ENCODE measurements around the gene FNDC5.

Gene FNDC5

DNA sequence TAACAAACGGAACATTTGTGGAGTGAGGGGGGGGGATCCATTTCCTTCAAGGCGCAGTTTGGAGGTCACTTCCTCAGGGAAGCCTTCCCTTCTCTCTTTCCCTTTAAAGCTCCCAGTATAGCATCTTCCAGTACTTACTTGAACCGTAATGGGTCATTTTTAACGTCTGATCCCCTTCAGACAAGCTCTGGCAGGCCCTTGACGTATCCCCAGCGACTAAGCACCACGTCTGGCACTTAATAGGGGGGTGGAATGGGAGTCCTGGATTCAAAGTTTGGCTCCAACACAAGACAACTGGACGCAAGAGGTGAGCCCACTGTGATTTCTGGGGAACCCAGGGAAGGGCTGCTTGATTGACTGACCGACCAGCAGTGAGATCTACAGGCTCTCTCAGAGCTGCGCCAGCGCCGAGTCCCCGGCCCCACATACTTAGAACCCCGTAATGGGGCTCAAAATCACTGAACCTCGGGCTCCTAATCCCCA, 54.0 kb downstream of the FNDC5 start:
- no peaks in the 10 kb centered on the region; the same call in none of the 2 replicates for H3K36me3 ChIP-seq (ENCODE audit: control insufficient read depth, insufficient read depth, low read length)
- TF ChIP-seq, protein P1, sequence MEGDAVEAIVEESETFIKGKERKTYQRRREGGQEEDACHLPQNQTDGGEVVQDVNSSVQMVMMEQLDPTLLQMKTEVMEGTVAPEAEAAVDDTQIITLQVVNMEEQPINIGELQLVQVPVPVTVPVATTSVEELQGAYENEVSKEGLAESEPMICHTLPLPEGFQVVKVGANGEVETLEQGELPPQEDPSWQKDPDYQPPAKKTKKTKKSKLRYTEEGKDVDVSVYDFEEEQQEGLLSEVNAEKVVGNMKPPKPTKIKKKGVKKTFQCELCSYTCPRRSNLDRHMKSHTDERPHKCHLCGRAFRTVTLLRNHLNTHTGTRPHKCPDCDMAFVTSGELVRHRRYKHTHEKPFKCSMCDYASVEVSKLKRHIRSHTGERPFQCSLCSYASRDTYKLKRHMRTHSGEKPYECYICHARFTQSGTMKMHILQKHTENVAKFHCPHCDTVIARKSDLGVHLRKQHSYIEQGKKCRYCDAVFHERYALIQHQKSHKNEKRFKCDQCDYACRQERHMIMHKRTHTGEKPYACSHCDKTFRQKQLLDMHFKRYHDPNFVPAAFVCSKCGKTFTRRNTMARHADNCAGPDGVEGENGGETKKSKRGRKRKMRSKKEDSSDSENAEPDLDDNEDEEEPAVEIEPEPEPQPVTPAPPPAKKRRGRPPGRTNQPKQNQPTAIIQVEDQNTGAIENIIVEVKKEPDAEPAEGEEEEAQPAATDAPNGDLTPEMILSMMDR (IDR thresholded peaks at IDR 0.05; ENCODE audit: insufficient read depth, low read length, poor library complexity, severe bottlenecking), result no peak
- no peaks in the 10 kb centered on the region for H3K27me3 ChIP-seq (replicated peaks; ENCODE audit: control insufficient read depth, insufficient read depth, low read length)
- DNase-seq (ENCODE audit: extremely low read depth, insufficient read length), result no peak
- H3K4me3 ChIP-seq (replicated peaks; ENCODE audit: low read depth, low read length), result peak overlapping the region; percentile 94

DNA sequence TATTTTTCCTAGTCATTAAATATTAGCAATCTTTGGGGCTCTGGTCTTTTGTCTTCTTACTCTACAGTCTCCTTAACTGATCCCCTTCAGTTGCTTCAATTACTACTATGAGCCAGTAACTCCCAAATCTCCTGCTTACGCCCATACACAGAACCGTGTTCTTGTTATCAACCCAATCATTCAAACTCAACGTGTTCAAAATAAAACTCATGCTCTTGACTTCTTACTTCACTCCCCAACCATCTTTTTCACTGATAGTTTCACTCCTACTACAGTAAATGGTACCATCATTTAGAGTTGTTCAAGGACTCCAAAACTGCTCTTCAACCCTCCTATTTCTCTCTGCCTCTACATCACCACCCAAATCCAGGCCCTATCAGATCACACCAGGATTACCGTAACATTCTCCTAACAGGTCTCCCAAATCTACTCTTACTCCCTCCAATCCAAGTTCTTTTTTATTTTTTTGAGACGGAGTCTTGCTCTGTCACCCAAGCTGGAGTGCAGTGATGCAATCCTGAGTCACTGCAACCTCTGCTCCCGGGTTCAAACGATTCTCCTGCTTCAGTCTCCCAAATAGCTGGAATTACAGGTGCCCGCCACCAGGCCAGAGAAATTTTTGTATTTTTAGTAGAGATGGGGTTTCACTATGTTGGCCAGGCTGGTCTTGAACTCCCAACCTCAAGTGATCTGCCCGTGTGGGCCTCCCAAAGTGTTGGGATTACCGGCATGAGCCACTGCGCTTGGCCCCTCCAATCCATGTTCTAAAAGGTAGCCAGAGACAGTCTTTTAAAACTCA, 56.6 kb downstream of the FNDC5 start:
- Histone ChIP-seq H3K27me3 (replicated peaks; ENCODE audit: control insufficient read depth, insufficient read depth, low read length) (no peaks in the 10 kb centered on the region), H3K36me3 (ENCODE audit: control insufficient read depth, insufficient read depth, low read length) (peaks cover 6% of the 10 kb centered on the region), H3K4me3 (replicated peaks; ENCODE audit: low read depth, low read length) (no peak overlapping the region)
- DNase-seq (ENCODE audit: extremely low read depth, insufficient read length), result no peak
- TF ChIP-seq, protein P1 (IDR thresholded peaks at IDR 0.05; ENCODE audit: insufficient read depth, low read length, poor library complexity, severe bottlenecking), result no peak

Measured in GM06990 (cell line).